Activated naive CD8-positive, alpha-beta T cell treated with anti-CD3 and anti-CD28 coated beads for 36 hours (primary cell): ENCODE data around the gene TFAP2B. TPM values are rescaled to one million over a fixed set of nuclear protein-coding genes. Genes with fewer than 3 reads are reported as not detected.

ENCODE experiments used
- DNase-seq: peaks from one replicate; pipeline ENCODE4 v3.0.0; 2021
- H3K27ac Mint-ChIP-seq: one replicate; pipeline ENCODE4 v1.8.0; 2022; ENCODE audit warnings: mild to moderate bottlenecking, moderate library complexity, mixed read lengths
- H3K27me3 Mint-ChIP-seq: one replicate; pipeline ENCODE4 v1.8.0; 2022; ENCODE audit warnings: mild to moderate bottlenecking, mixed read lengths
- H3K36me3 Mint-ChIP-seq: one replicate; pipeline ENCODE4 v1.8.0; 2021; ENCODE audit warnings: mild to moderate bottlenecking, mixed read lengths
- H3K4me1 Mint-ChIP-seq: one replicate; pipeline ENCODE4 v1.8.0; 2021; ENCODE audit warnings: mixed read lengths
- H3K4me3 Mint-ChIP-seq: one replicate; pipeline ENCODE4 v1.8.0; 2022; ENCODE audit warnings: mild to moderate bottlenecking, moderate library complexity, mixed read lengths
- H3K9me3 Mint-ChIP-seq: one replicate; pipeline ENCODE4 v1.8.0; 2022; ENCODE audit warnings: mixed read lengths
- total RNA-seq, 2 experiments: library from RNA; stranded (reverse); gene quantifications; one replicate each; pipeline ENCODE4 v1.2.3, GENCODE V29; 2021

Gene TFAP2B
- not detected for total RNA-seq

- Mint-ChIP-seq H3K27me3 (peaks cover 93% of the 10 kb centered on the region), H3K4me1 (peaks cover 12% of the 10 kb centered on the region), H3K36me3 (peaks cover 2% of the 10 kb centered on the region), H3K27ac (no peak within 1 kb of the TSS), H3K9me3 (no peaks in the 10 kb centered on the region), H3K4me3 (no peak within 1 kb of the TSS)
- no peak for DNase-seq
These were observed at the start of gene TFAP2B for GRCh38 chr6:50818673-50819072. TSS of gene TFAP2B (plus strand) at chr6:50818871. CDS start at chr6:50818892, 21 bp downstream.

GRCh38 chr6:50778696-50779095 is 40.0 kb upstream of the TFAP2B start:
- H3K4me3 Mint-ChIP-seq: no peak overlapping the region
- no peaks in the 10 kb centered on the region for H3K4me1 Mint-ChIP-seq
- H3K27ac Mint-ChIP-seq: no peak overlapping the region
- DNase-seq: no peak
- no peaks in the 10 kb centered on the region for H3K27me3 Mint-ChIP-seq
- H3K36me3 Mint-ChIP-seq: no peaks in the 10 kb centered on the region
- H3K9me3 Mint-ChIP-seq: no peaks in the 10 kb centered on the region

- Mint-ChIP-seq H3K36me3 (no peaks in the 10 kb centered on the region), H3K9me3 (no peaks in the 10 kb centered on the region), H3K4me3 (no peak overlapping the region), H3K4me1 (no peaks in the 10 kb centered on the region), H3K27ac (no peak overlapping the region), H3K27me3 (no peaks in the 10 kb centered on the region)
- no peak for DNase-seq
These were observed 38.3 kb upstream of the TFAP2B start for GRCh38 chr6:50780382-50780781.

- Mint-ChIP-seq H3K4me1 (no peaks in the 10 kb centered on the region), H3K9me3 (no peaks in the 10 kb centered on the region), H3K27me3 (no peaks in the 10 kb centered on the region), H3K27ac (no peak overlapping the region), H3K4me3 (no peak overlapping the region), H3K36me3 (no peaks in the 10 kb centered on the region)
- DNase-seq: no peak
These were observed 32.8 kb upstream of the TFAP2B start for GRCh38 chr6:50785921-50786320.

- DNase-seq: no peak
- Mint-ChIP-seq H3K4me1 (no peaks in the 10 kb centered on the region), H3K9me3 (peaks cover 1% of the 10 kb centered on the region)
These were observed 26.7 kb upstream of the TFAP2B start for GRCh38 chr6:50791900-50792508.

GRCh38 chr6:50792771-50793170 is 25.9 kb upstream of the TFAP2B start:
- Mint-ChIP-seq H3K9me3 (peaks cover 1% of the 10 kb centered on the region), H3K36me3 (no peaks in the 10 kb centered on the region), H3K27me3 (peaks cover 4% of the 10 kb centered on the region), H3K27ac (no peak overlapping the region), H3K4me1 (no peaks in the 10 kb centered on the region), H3K4me3 (no peak overlapping the region)
- no peak for DNase-seq

More at GRCh38 chr6:50791900-50792508, 26.7 kb upstream of the TFAP2B start:
- Mint-ChIP-seq H3K36me3 (no peaks in the 10 kb centered on the region), H3K27ac (no peak overlapping the region), H3K27me3 (peaks cover 4% of the 10 kb centered on the region), H3K4me3 (no peak overlapping the region)

GRCh38 chr6:50795574-50795973 is 23.1 kb upstream of the TFAP2B start:
- Mint-ChIP-seq H3K27me3 (peaks cover 4% of the 10 kb centered on the region), H3K36me3 (no peaks in the 10 kb centered on the region), H3K4me1 (no peaks in the 10 kb centered on the region), H3K9me3 (peaks cover 1% of the 10 kb centered on the region), H3K27ac (no peak overlapping the region), H3K4me3 (no peak overlapping the region)
- DNase-seq: no peak

GRCh38 chr6:50804283-50804682 is 14.4 kb upstream of the TFAP2B start:
- Mint-ChIP-seq H3K9me3 (peaks cover 2% of the 10 kb centered on the region), H3K27me3 (peaks cover 14% of the 10 kb centered on the region), H3K36me3 (no peaks in the 10 kb centered on the region), H3K4me1 (no peaks in the 10 kb centered on the region), H3K27ac (no peak overlapping the region), H3K4me3 (no peak overlapping the region)
- DNase-seq: no peak

- Mint-ChIP-seq H3K27me3 (peaks cover 19% of the 10 kb centered on the region), H3K4me1 (no peaks in the 10 kb centered on the region), H3K27ac (no peak overlapping the region), H3K36me3 (no peaks in the 10 kb centered on the region), H3K9me3 (peaks cover 2% of the 10 kb centered on the region), H3K4me3 (no peak overlapping the region)
- DNase-seq: no peak
These were observed 11.6 kb upstream of the TFAP2B start for GRCh38 chr6:50807035-50807434.

- DNase-seq: no peak
- Mint-ChIP-seq H3K4me3 (peak overlapping the region; percentile 84), H3K36me3 (peaks cover 2% of the 10 kb centered on the region), H3K27me3 (peaks cover 71% of the 10 kb centered on the region), H3K27ac (no peak overlapping the region), H3K9me3 (no peaks in the 10 kb centered on the region), H3K4me1 (peaks cover 11% of the 10 kb centered on the region)
These were observed 3.1 kb upstream of the TFAP2B start for GRCh38 chr6:50815436-50816114.

GRCh38 chr6:50816115-50816675 is 2.5 kb upstream of the TFAP2B start:
- Mint-ChIP-seq H3K36me3 (peaks cover 2% of the 10 kb centered on the region), H3K27me3 (peaks cover 73% of the 10 kb centered on the region), H3K27ac (no peak overlapping the region), H3K4me1 (peaks cover 12% of the 10 kb centered on the region), H3K9me3 (no peaks in the 10 kb centered on the region), H3K4me3 (peak overlapping the region; percentile 84)
- peak; percentile 48 for DNase-seq

GRCh38 chr6:50816947-50817645 is 1.6 kb upstream of the TFAP2B start:
- peaks cover 81% of the 10 kb centered on the region for H3K27me3 Mint-ChIP-seq
- H3K36me3 Mint-ChIP-seq: peaks cover 2% of the 10 kb centered on the region
- no peak overlapping the region for H3K4me3 Mint-ChIP-seq
- peaks cover 12% of the 10 kb centered on the region for H3K4me1 Mint-ChIP-seq
- no peaks in the 10 kb centered on the region for H3K9me3 Mint-ChIP-seq
- no peak for DNase-seq
- H3K27ac Mint-ChIP-seq: no peak overlapping the region

GRCh38 chr6:50817646-50817950 is 1.1 kb upstream of the TFAP2B start:
- Mint-ChIP-seq H3K36me3 (peaks cover 2% of the 10 kb centered on the region), H3K4me1 (peaks cover 12% of the 10 kb centered on the region), H3K4me3 (no peak overlapping the region), H3K9me3 (no peaks in the 10 kb centered on the region), H3K27me3 (peaks cover 86% of the 10 kb centered on the region), H3K27ac (no peak overlapping the region)
- no peak for DNase-seq

GRCh38 chr6:50818020-50818419 is 651 bp upstream of the TFAP2B start:
- peaks cover 90% of the 10 kb centered on the region for H3K27me3 Mint-ChIP-seq
- H3K9me3 Mint-ChIP-seq: no peaks in the 10 kb centered on the region
- DNase-seq: no peak
- no peak overlapping the region for H3K4me3 Mint-ChIP-seq
- peaks cover 12% of the 10 kb centered on the region for H3K4me1 Mint-ChIP-seq
- peaks cover 2% of the 10 kb centered on the region for H3K36me3 Mint-ChIP-seq
- no peak overlapping the region for H3K27ac Mint-ChIP-seq

- Mint-ChIP-seq H3K4me3 (no peak overlapping the region), H3K36me3 (peaks cover 2% of the 10 kb centered on the region), H3K9me3 (no peaks in the 10 kb centered on the region), H3K27me3 (peaks cover 93% of the 10 kb centered on the region), H3K27ac (no peak overlapping the region), H3K4me1 (peaks cover 12% of the 10 kb centered on the region)
- peak; percentile 10 for DNase-seq
These were observed 814 bp downstream of the TFAP2B start for GRCh38 chr6:50819466-50819903.
